BLaER1 (cell line): Measurements from ENCODE around the gene SYTL3.
A peak's percentile ranks its signal among the peaks of the same experiment; 100 is the strongest.
"Not testable (repeated sequence)": the region's sequence is repeated elsewhere in the genome, so short reads cannot be mapped to it uniquely, and the experiment has no call there.

Source experiments
- H3K27ac ChIP-seq: shearing (Covaris generic); formaldehyde crosslinking; 2 replicates; pipeline ENCODE4 v1.8.1; 2022
- H3K27me3 ChIP-seq: shearing (Covaris generic); formaldehyde crosslinking; 2 replicates; pipeline ENCODE4 v1.8.1; 2022
- H3K36me3 ChIP-seq: shearing (Covaris generic); formaldehyde crosslinking; 2 replicates; pipeline ENCODE4 v1.8.1; 2022
- H3K4me1 ChIP-seq: shearing (Covaris generic); formaldehyde crosslinking; 2 replicates; pipeline ENCODE4 v1.8.1; 2022
- H3K4me2 ChIP-seq: shearing (Covaris generic); formaldehyde crosslinking; 2 replicates; pipeline ENCODE4 v1.8.1; 2022
- H3K4me3 ChIP-seq: shearing (Covaris generic); formaldehyde crosslinking; 2 replicates; pipeline ENCODE4 v1.8.1; 2022
- H3K9ac ChIP-seq: shearing (Covaris generic); formaldehyde crosslinking; 2 replicates; pipeline ENCODE4 v1.8.1; 2022
- H3K9me3 ChIP-seq: shearing (Covaris generic); formaldehyde crosslinking; 2 replicates; pipeline ENCODE4 v1.8.1; 2022
- H4K20me1 ChIP-seq: shearing (Covaris generic); formaldehyde crosslinking; 2 replicates; pipeline ENCODE4 v1.8.1; 2022
- Cebpa-rat ChIP-seq: shearing (Covaris generic); IDR thresholded peaks from 2 replicates; pipeline ENCODE4 v1.8.1; 2022

SYTL3 gene

GRCh38 chr6:158687506-158687905, 37.7 kb downstream of the SYTL3 start:
- no peaks in the 10 kb centered on the region for H4K20me1 ChIP-seq
- H3K9ac ChIP-seq: no peak overlapping the region
- TF ChIP-seq Cebpa-rat: no peak
- peaks cover 18% of the 10 kb centered on the region for H3K4me1 ChIP-seq
- H3K4me2 ChIP-seq: peak overlapping the region; percentile 61
- H3K9me3 ChIP-seq: no peaks in the 10 kb centered on the region
- H3K36me3 ChIP-seq: no peaks in the 10 kb centered on the region
- H3K27ac ChIP-seq: no peak overlapping the region
- H3K4me3 ChIP-seq: no peak overlapping the region
- no peaks in the 10 kb centered on the region for H3K27me3 ChIP-seq

- Histone ChIP-seq H4K20me1 (no peaks in the 10 kb centered on the region), H3K27me3 (no peaks in the 10 kb centered on the region), H3K9me3 (no peaks in the 10 kb centered on the region), H3K36me3 (no peaks in the 10 kb centered on the region), H3K9ac (no peak overlapping the region), H3K4me1 (peaks cover 18% of the 10 kb centered on the region), H3K27ac (no peak overlapping the region), H3K4me2 (no peak overlapping the region), H3K4me3 (no peak overlapping the region)
- TF ChIP-seq Cebpa-rat: no peak
Measured at GRCh38 chr6:158688860-158689259, 39.0 kb downstream of the SYTL3 start.

- H4K20me1 ChIP-seq: no peaks in the 10 kb centered on the region
- H3K4me1 ChIP-seq: no peaks in the 10 kb centered on the region
- TF ChIP-seq Cebpa-rat: no peak
- no peaks in the 10 kb centered on the region for H3K9me3 ChIP-seq
- H3K27ac ChIP-seq: no peak overlapping the region
- no peak overlapping the region for H3K4me3 ChIP-seq
- H3K9ac ChIP-seq: no peak overlapping the region
- H3K27me3 ChIP-seq: no peaks in the 10 kb centered on the region
- no peak overlapping the region for H3K4me2 ChIP-seq
- no peaks in the 10 kb centered on the region for H3K36me3 ChIP-seq
Measured at GRCh38 chr6:158694913-158695312, 45.1 kb downstream of the SYTL3 start.

GRCh38 chr6:158697811-158698210, 48.0 kb downstream of the SYTL3 start:
- Histone ChIP-seq H3K4me3 (no peak overlapping the region), H3K36me3 (no peaks in the 10 kb centered on the region), H3K4me1 (no peaks in the 10 kb centered on the region), H3K27ac (no peak overlapping the region), H3K9ac (no peak overlapping the region), H3K4me2 (no peak overlapping the region), H3K9me3 (no peaks in the 10 kb centered on the region), H4K20me1 (no peaks in the 10 kb centered on the region), H3K27me3 (no peaks in the 10 kb centered on the region)
- no peak for TF ChIP-seq Cebpa-rat

- no peak overlapping the region for H3K9ac ChIP-seq
- no peak overlapping the region for H3K4me2 ChIP-seq
- TF ChIP-seq Cebpa-rat: no peak
- peaks cover 7% of the 10 kb centered on the region; the same call in 1 of the 2 replicates for H3K4me1 ChIP-seq
- H3K4me3 ChIP-seq: no peak overlapping the region
- H3K9me3 ChIP-seq: no peaks in the 10 kb centered on the region
- no peaks in the 10 kb centered on the region for H3K36me3 ChIP-seq
- no peaks in the 10 kb centered on the region for H4K20me1 ChIP-seq
- no peak overlapping the region for H3K27ac ChIP-seq
- no peaks in the 10 kb centered on the region for H3K27me3 ChIP-seq
Measured at GRCh38 chr6:158698931-158699330, 49.1 kb downstream of the SYTL3 start.

GRCh38 chr6:158701268-158701667, 51.4 kb downstream of the SYTL3 start:
- H3K4me2 ChIP-seq, H4K20me1 ChIP-seq, H3K9ac ChIP-seq, H3K27me3 ChIP-seq, H3K9me3 ChIP-seq, H3K36me3 ChIP-seq, H3K27ac ChIP-seq, H3K4me3 ChIP-seq: not testable (repeated sequence)
- peaks cover 15% of the 10 kb centered on the region for H3K4me1 ChIP-seq

GRCh38 chr6:158703111-158703836, 53.4 kb downstream of the SYTL3 start:
- no peaks in the 10 kb centered on the region for H3K9me3 ChIP-seq
- no peaks in the 10 kb centered on the region for H3K27me3 ChIP-seq
- H3K36me3 ChIP-seq: no peaks in the 10 kb centered on the region
- TF ChIP-seq Cebpa-rat: no peak
- no peak overlapping the region for H3K4me2 ChIP-seq
- H3K4me1 ChIP-seq: peaks cover 21% of the 10 kb centered on the region
- H4K20me1 ChIP-seq: no peaks in the 10 kb centered on the region
- H3K27ac ChIP-seq: no peak overlapping the region
- no peak overlapping the region for H3K9ac ChIP-seq
- no peak overlapping the region for H3K4me3 ChIP-seq

GRCh38 chr6:158703837-158704822, 54.3 kb downstream of the SYTL3 start:
- no peaks in the 10 kb centered on the region for H3K27me3 ChIP-seq
- TF ChIP-seq Cebpa-rat: no peak
- H3K36me3 ChIP-seq: no peaks in the 10 kb centered on the region
- peak overlapping the region; percentile 58 for H3K4me3 ChIP-seq
- peak overlapping the region; percentile 48; the same call in 1 of the 2 replicates for H3K9ac ChIP-seq
- peaks cover 21% of the 10 kb centered on the region for H3K4me1 ChIP-seq
- no peaks in the 10 kb centered on the region for H3K9me3 ChIP-seq
- no peaks in the 10 kb centered on the region for H4K20me1 ChIP-seq
- peak overlapping the region; percentile 93 for H3K4me2 ChIP-seq
- no peak overlapping the region for H3K27ac ChIP-seq

GRCh38 chr6:158705386-158706126, 55.7 kb downstream of the SYTL3 start:
- no peaks in the 10 kb centered on the region for H3K36me3 ChIP-seq
- H3K9ac ChIP-seq: no peak overlapping the region
- no peak overlapping the region for H3K27ac ChIP-seq
- TF ChIP-seq Cebpa-rat: no peak
- H3K27me3 ChIP-seq: no peaks in the 10 kb centered on the region
- H3K4me3 ChIP-seq: no peak overlapping the region
- H3K4me1 ChIP-seq: peaks cover 21% of the 10 kb centered on the region
- no peak overlapping the region for H3K4me2 ChIP-seq
- H4K20me1 ChIP-seq: no peaks in the 10 kb centered on the region
- no peaks in the 10 kb centered on the region for H3K9me3 ChIP-seq
